ENCODE measurements around the gene HPCAL1. TPM values are rescaled to one million over a fixed set of nuclear protein-coding genes. Genes with fewer than 3 reads are reported as not detected.

The HPCAL1 gene
- total and polyA plus RNA-seq, 2 of the 8 experiments (the other 6 are each of a cell fraction or from before 2014, with no cell fraction given): 5.8 to 8.6 TPM

DNA sequence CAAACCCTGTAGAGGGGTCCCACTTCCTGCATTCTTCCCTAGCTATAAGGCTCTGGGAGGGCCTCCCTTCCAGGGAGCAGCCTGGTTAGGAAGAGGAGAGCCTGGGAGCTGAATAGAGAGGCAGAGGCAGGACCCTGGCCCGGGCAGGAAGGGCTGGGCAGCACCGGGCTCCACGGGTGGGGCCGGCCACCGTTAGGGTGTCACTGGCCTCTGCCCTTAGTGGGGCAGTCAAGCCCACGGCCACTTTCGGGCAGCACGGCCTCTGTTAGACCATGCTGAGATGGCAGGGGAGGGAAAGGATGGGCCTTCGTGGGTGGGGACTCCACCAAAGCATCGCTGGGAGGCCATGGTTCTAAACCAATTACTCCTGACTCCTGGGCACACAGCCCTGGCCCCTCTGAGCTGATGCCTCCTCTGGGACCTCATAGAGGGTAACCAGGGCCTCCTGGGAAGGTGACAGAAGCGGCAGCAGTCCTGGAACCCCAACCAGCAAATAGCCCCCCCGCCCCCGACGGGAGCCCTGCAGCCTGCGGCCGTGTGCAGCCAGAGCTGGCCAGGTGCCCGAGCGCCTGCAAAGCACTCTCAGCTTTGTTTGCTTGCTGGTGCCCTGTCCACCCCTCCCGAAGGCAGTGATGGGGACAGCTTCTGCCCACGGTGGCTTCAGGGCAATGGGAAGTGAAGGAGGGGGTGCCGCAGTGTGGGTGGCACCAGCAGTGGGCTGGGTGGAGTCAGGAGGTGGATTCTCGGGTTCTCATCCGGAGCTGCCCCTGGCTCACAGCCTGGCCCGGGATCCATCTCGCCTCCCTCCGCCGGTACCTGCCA, 16.3 kb upstream of the HPCAL1 start:
- DNase-seq (ENCODE audit: low read depth in 1 of 2, low spot score in 2 of 2) (no peak), FAIRE-seq (no peak)
- Histone ChIP-seq H3K79me1 (ENCODE audit: low read depth, low read length) (no peaks in the 10 kb centered on the region), H3K9ac (replicated peaks in 1 of 4; ENCODE audit: extremely low read depth in 1 of 4, low read depth in 3 of 4, low read length in 3 of 4) (no peak overlapping the region), H4K20me1 (replicated peaks in 1 of 2; ENCODE audit: control insufficient read depth in 1 of 2, insufficient read depth in 2 of 2, low read length in 2 of 2) (no peaks in the 10 kb centered on the region), H2BK20ac (ENCODE audit: low read length) (no peak overlapping the region), H3K27ac (ENCODE audit: low read depth, low read length) (no peak overlapping the region; the same call in 1 of the 2 replicates), H3K4me2 (ENCODE audit: insufficient read depth in 1 of 2, low read depth in 2 of 2, low read length in 2 of 2) (no peak overlapping the region), H3K56ac (replicated peaks; ENCODE audit: insufficient read length, low read depth, low read length) (no peak overlapping the region), H3K4me3 (ENCODE audit: extremely low read depth in 1 of 4, insufficient read depth in 2 of 4, low read depth in 3 of 4, low read length in 4 of 4) (no peak overlapping the region), H3K23me2 (ENCODE audit: low read depth, low read length) (no peaks in the 10 kb centered on the region), H3K79me2 (ENCODE audit: control insufficient read depth in 1 of 2, insufficient read depth in 2 of 2, low read length in 2 of 2) (no peaks in the 10 kb centered on the region), H2BK12ac (ENCODE audit: low read depth, low read length) (no peak overlapping the region), H3K27me3 (replicated peaks in 1 of 4; ENCODE audit: control insufficient read depth in 3 of 4, extremely low read depth in 1 of 4, insufficient read depth in 3 of 4, low read length in 3 of 4) (no peaks in the 10 kb centered on the region; a peak in 1 of 7 replicates), H2BK5ac (ENCODE audit: low read depth, low read length) (no peak overlapping the region), H2BK120ac (replicated peaks; ENCODE audit: low read depth, low read length) (no peak overlapping the region), H2AK5ac (ENCODE audit: low read depth, low read length) (no peak overlapping the region), H3K23ac (ENCODE audit: insufficient read length) (no peak overlapping the region), H3K9me3 (ENCODE audit: insufficient read depth in 2 of 2, low read depth in 1 of 2, low read length in 1 of 2) (no peaks in the 10 kb centered on the region), H2AFZ (ENCODE audit: low read length) (no peak overlapping the region; the same call in 1 of the 2 replicates), H3K14ac (ENCODE audit: insufficient read length) (no peak overlapping the region), H3K4ac (replicated peaks; ENCODE audit: insufficient read length, low read depth, low read length) (no peak overlapping the region), H3K4me1 (replicated peaks in 1 of 4; ENCODE audit: control insufficient read depth in 3 of 4, insufficient read depth in 4 of 4, low read length in 3 of 4) (peaks cover 0 to 8% (median 4%) of the 10 kb centered on the region in 4 experiments; a peak in 5 of 7 replicates), H3K18ac (ENCODE audit: extremely low read depth, low read length) (no peak overlapping the region), H2BK15ac (ENCODE audit: low read length) (no peak overlapping the region; the same call in 1 of the 2 replicates), H4K8ac (ENCODE audit: extremely low read depth, insufficient read depth, low read length) (no peak overlapping the region; the same call in none of the 2 replicates), H4K91ac (replicated peaks; ENCODE audit: insufficient read length, low read length) (no peak overlapping the region), H4K5ac (ENCODE audit: insufficient read length, low read depth, low read length) (no peak overlapping the region), H3K36me3 (ENCODE audit: control insufficient read depth in 2 of 4, insufficient read depth in 4 of 4, low read length in 3 of 4) (no peaks in the 10 kb centered on the region)
- WGBS, 2 experiments (ENCODE audit: extremely low coverage in 1 of 2, insufficient coverage in 1 of 2, insufficient read length in 1 of 2, insufficient replicate concordance in 2 of 2, low coverage in 1 of 2, low lambda C conversion rate in 2 of 2, missing lambda C conversion rate in 1 of 2): 90% methylated on average over 23 of the region's 27 CpGs; no CpG with 5 or more reads in 1 of the 2 experiments
- CTCF ChIA-PET (ENCODE audit: partially characterized antibody): interaction anchor here (0.6 to 6.2 kb wide), 17 partner anchors 9 to 149 kb away, joined by 3 to 48 read pairs (median 4); partner anchors contain the start of gene HPCAL1
- POLR2A ChIA-PET (ENCODE audit: partially characterized antibody): interaction anchor here (1.1 to 1.6 kb wide), 4 partner anchors 10 to 18 kb away, joined by 3 to 5 read pairs (median 3); partner anchors contain the start of gene HPCAL1
- no peak for TF ChIP-seq JUN (IDR thresholded peaks at IDR 0.05; ENCODE audit: low read depth, low read length)
